GM21529 (cell line): ENCODE measurements around the gene CGGBP1.
A peak's percentile ranks its signal among the peaks of the same experiment; 100 is the strongest.
"Not testable (repeated sequence)": the region's sequence is repeated elsewhere in the genome, so short reads cannot be mapped to it uniquely, and the experiment has no call there.

Experiments used
- ATAC-seq: cut with Tn5 transposase; IDR thresholded peaks from one replicate; pipeline ENCODE4 v1.9.1; 2021; ENCODE audit not compliant: unreplicated experiment

The CGGBP1 gene

DNA sequence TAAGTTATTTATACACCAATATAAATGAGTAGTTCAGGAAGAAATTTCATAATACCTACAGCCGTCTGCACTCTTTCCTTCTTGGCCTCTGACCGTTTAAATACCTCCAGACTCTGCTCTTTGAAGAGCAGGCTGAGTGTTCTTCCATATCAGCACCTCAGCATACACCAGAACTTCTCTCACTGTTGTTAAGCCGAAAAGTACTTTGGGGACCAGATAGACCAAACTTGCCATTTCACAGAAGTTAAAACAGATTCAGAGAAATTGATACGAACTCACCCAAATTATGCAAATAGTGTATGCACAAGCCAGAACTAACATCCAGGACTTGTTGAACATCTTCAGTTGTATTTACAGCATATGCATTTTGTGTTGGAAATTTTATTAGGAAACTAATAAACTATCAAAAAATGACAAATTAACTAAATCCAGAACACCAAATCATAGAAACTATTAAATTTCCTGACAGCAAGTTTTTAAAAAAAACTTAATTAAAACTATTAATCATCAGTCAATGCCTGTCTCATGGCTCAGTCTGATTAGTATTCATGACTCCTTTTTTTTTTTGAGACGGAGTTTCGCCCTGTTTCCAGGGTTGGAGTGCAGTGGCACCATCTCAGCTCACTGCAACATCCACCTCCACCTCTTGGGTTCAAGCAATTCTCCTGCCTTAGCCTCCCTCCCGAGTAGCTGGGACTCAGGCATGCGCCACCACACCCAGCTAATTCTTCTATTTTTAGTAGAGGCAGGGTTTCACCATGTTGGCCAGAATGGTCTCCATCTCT lies 24.1 kb downstream of the CGGBP1 start:
- no peak for ATAC-seq

GRCh38 chr3:88033808-88034207 lies 25.0 kb downstream of the CGGBP1 start:
- ATAC-seq = no peak

- ATAC-seq = no peak
Observed at GRCh38 chr3:88033079-88033478, 25.7 kb downstream of the CGGBP1 start.

- no peak for ATAC-seq
Observed at GRCh38 chr3:88032245-88032644, 26.6 kb downstream of the CGGBP1 start.

- peak; percentile 86 for ATAC-seq
Observed at GRCh38 chr3:88031642-88032077, 27.1 kb downstream of the CGGBP1 start.

GRCh38 chr3:88030210-88030609 lies 28.6 kb downstream of the CGGBP1 start:
- ATAC-seq = no peak

DNA sequence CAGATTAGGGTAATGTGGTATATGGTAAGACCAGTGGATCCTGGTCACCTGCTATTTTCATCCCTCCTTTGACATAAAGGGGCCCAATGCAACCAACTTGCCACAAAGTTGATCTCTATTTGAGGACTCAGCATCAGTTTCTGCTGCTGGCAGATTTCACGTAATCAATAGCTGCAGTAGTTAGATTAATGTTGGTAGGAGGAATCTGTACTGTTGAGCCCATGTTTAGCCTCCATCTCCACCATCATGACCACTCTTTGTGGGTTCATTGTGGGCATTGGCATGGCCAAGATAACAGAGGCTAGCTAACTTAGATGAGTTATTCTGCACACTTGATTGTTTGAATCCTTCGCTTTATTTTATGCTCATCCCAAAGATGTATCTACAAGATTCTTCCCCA lies 29.9 kb downstream of the CGGBP1 start:
- no peak for ATAC-seq

DNA sequence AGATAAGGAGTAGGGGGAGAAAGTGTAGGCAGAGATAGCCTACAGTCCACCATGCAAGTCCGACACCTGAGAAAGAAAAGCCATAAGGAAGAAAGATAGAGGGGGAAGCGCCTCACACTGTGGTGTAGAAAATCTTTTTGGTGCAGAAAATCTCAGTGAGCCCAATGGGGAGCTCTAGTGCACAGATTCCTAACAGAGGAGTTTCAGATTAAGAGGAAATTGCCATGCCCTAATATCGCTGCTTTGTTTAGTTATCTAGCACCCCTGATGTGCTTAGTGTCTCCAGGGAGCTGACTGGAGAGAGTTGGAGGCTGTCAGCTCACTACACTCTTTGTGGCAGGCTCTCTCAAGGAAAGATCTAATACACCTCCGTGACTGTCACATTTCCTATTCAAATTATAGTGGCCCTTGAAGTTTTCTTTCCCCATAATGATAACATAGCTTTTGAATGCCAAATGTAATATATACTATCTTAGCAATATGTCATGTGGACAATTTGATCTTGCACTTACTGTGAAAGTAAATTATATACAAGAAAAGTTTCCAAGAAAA lies 33.7 kb downstream of the CGGBP1 start:
- no peak for ATAC-seq

GRCh38 chr3:88019024-88019423 lies 39.8 kb downstream of the CGGBP1 start:
- peak; percentile 96 for ATAC-seq

GRCh38 chr3:88015656-88016055 lies 43.1 kb downstream of the CGGBP1 start:
- not testable (repeated sequence) for ATAC-seq

GRCh38 chr3:88013592-88013991 lies 45.2 kb downstream of the CGGBP1 start:
- ATAC-seq = no peak

- ATAC-seq = no peak
Observed at GRCh38 chr3:88010810-88011209, 48.0 kb downstream of the CGGBP1 start.

GRCh38 chr3:88009066-88009465 lies 49.7 kb downstream of the CGGBP1 start:
- no peak for ATAC-seq

DNA sequence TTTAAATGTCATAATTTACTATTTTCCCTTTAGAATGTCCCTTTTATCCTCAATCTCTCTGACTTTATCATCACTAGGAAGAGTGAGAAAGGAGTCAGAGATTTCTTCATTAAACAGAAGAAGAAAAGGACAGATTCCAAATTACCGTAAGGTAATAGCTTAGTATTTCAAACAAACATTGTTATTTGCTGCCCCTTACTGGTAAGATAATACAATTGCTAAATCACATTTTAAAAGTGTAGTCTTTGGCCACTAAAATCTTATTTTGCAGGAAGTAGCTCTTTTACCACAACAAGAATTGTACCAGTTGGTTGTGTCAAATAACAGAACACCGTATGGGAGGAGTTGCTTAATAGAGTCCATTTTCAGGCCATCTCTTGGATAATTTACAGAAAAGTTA lies 53.7 kb downstream of the CGGBP1 start:
- ATAC-seq = peak; percentile 51

- peak; percentile 42 for ATAC-seq
Observed at GRCh38 chr3:88003115-88003755, 55.6 kb downstream of the CGGBP1 start.

DNA sequence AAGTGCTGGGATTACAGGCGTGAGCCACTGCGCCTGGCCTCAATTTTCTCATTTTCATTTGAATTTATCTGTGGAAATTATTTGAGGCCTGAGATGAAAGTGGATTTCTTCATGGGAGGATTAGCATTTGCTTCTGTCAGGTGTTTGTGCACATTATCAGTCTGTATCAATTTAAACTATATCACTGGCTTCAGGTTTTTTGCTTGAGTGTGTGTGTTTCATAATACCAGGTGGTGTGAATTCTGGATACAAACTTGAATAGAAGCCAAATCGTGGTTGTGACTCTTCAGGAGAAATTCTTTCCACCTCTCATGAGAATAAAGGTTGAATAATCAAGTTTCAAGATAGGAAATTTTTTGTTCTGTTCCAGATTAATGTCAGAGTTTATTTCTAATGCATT lies 56.4 kb downstream of the CGGBP1 start:
- no peak for ATAC-seq
